DMS153 treated with DMSO at 0.1 percent for 48 hours (cell line): Measurements from ENCODE around the gene BCORL1.

Experiments used
- DNase-seq: peaks from one replicate; lab custom pipeline; 2025; ENCODE audit not compliant: unreplicated experiment; lab: John Stamatoyannopoulos, UW

The BCORL1 gene

DNA sequence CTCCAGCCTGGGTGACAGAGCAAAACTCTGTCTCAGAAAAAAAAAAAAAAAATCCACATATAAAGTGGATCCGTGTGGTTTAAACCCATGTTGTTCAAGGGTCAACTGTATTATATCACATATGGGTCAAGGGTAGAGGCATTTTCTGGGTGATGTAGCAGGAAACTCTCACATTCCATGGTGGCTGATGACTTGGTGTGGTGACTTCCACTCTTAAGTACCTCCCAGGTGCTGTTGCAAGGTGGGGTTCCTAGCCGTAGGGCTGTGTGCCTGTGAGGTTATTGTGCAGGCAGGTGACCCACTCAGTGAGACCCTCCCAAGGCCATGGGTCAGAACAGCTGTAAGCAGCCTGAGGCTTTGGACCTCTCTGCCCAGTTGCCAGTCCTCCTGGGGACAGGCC, 110.8 kb downstream of the BCORL1 start:
- DNase-seq, result no peak

- DNase-seq, result no peak
Observed at GRCh38 chrX:130094696-130095095, 112.3 kb downstream of the BCORL1 start.

DNA sequence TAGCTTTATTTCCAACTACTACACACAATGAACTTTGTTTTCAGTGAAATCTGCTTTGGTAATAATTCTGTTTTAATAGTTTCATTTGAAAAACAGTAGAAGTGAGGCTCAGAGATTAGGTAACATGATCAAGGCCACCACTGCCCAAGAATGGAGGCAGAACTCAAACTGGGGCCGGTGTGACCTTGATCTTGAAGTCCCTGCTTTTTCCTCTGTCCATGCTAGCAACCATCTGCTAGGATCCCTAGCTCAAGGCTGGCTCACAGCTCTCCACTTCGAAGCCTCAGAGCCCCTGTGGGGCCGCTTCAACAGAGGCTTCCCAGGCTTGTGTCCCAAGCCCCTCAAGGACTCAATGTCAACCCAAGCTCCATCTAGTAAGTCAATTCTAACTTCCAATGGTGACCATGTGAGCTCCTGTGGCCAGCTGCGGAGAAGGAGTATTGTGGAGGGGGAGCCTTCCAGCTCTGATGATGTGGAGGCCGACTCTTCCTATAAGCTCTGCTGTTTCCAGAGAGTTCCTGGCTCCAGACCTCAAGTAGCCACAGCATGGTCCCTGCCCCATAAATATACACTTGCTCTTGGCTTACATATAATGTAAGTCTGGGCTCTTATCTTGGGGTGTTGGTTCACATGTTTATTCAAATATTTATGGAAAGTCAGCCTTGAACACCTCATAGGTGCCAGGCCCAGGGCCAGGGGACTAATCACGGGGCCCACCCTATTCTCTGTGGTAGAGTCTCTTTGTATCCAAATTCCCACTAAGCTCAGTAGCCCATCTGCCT, 113.0 kb downstream of the BCORL1 start:
- DNase-seq, result no peak

DNA sequence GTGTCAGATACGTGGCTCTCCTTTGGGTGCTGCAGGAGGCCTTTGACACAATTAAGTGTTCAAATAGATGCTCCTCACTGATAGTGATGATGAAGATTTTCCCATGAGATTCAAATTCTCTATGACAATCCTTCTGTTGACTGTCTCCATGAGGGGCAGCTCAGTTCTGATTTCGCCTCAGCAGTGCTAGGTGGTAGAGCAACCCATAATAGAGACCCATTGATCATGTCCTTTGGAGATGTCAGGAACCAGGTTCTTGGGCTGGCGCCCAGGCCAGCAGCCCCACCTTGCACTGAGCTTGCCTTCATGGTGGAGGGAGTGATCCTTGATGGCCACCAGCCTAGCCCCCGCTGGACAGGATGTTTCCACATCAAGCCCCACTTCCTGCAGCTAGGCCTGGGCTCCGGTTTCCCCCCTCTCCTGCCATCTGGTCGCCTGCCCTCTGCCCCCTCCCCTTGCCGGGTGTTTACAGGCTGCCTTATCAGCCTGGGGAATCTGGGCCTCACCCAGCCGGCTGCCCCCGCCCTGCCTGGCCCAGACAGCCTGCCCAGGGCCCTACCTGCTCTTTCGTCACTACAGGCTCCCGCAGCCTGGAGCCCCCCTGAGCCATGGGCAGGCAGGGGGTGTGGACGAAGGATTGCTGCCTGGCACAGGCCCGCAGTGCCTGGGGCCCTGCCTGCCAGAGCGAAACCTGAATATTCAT, 115.2 kb downstream of the BCORL1 start:
- DNase-seq, result no peak

- no peak for DNase-seq
Observed at GRCh38 chrX:130098210-130098552, 115.7 kb downstream of the BCORL1 start.

GRCh38 chrX:130100180-130100579, 117.7 kb downstream of the BCORL1 start:
- DNase-seq, result no peak

DNA sequence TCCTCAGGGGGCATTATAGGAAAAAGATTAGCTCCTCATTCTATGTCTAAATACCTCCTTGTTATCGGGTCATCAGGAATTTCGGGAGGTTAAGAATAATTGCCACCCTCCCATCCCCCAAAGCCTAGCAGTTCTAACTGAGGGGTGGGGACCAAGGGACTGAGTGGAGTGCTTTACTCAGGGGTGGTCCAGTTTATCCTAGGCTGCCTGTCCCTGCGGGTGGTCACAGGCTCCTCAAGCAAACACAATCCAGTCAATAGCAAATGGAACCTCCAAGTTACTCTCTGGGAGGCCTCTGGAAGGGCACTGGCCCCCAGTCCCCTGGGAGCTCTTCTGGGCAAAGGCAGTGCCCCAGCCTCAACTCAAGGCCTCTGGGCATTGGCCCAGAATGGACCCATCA, 121.2 kb downstream of the BCORL1 start:
- DNase-seq, result no peak

GRCh38 chrX:130105244-130105643, 122.8 kb downstream of the BCORL1 start:
- DNase-seq, result no peak

DNA sequence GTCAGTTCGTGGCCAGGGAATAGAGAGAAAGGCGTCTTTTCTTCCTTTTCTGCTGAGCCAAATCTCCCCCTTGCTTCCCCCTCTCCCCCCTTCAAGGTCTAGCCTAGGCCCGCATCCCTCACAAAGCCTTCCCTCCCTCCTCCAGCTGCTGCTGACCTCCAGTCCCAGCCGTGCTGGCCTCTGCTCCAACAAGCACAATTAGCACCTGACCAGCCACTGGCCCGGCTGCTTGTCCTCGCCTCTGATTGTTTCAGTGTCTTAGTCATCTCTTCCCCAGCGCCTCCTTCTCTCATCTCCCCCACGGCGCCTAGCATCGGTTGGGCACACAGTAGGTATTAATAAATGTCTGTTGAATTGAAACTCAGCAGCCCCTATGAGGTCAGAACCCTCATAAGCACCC, 123.6 kb downstream of the BCORL1 start:
- no peak for DNase-seq
